Caki2 (cell line): Measurements from ENCODE around the gene LIMCH1. TPM values are rescaled to one million over a fixed set of nuclear protein-coding genes. Genes with fewer than 3 reads are reported as not detected.

ENCODE experiments used
- DNase-seq: peaks from one replicate; pipeline ENCODE4 v3.0.0-alpha.2; 2015; ENCODE audit warnings: low read depth
- in situ Hi-C: cut with HindIII; loops from 2 replicates; pipeline ENCODE4 v1.10.0; 2016; ENCODE audit warnings: low sequenced_read_pairs, low pct_unique_long_range_greater_than_20kb, mixed read lengths
- total RNA-seq: library from RNA; depleted of rRNA; stranded (reverse); fragments of >200 nt; shearing (Covaris generic); gene quantifications from 2 replicates; pipeline ENCODE4 v1.2.3, GENCODE V29; 2014; ENCODE audit warnings: low replicate concordance

The LIMCH1 gene
- total RNA-seq, 1 experiment from 2014 or later: 241 TPM

GRCh38 chr4:41524425-41524824, 13.5 kb upstream of the LIMCH1 start:
- in situ Hi-C loops: no loop called here
- peak; percentile 59 for DNase-seq

DNA sequence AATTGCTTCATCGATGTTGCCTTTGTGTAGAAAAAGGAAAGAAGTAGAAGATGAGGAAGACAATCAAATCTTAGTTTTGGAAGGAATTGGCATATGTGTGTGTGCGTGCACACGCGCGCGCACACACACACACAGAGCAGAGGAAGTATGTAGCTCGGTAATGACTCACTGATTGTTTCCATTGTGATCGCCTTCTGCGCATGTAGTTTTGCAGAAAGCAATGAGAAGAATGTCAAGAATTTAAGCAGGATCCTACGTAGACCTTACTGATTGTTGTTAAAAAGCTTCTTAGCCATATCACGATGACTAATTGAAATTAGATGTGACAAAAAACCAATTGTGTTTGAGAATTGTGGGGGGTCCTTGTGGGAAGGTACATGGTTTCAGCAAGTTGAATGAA, 12.8 kb upstream of the LIMCH1 start:
- peak; percentile 94 for DNase-seq
- in situ Hi-C loops: no loop called here

DNA sequence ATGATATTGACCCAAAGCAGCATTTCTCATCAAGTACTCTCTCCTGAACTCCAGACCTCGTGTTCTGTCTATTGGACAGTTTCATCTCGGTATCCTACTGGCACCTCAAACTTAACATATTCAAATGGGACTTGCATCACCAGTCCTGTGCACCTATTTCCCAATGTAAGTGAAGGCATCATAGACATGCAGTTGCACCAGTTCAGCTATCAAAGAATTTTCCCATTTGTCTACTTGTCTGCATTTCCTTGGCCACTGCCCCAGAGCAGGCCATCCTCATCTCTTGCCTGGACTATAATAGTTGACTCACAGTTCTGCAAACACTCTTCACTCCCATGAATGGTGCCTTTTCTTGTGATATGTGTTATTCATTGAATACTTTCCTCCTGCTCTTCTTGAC, 11.3 kb upstream of the LIMCH1 start:
- in situ Hi-C loops: no loop called here

GRCh38 chr4:41528512-41529205, 9.3 kb upstream of the LIMCH1 start:
- in situ Hi-C loops: no loop called here
- no peak for DNase-seq

More for the DNA sequence above, 11.3 kb upstream of the LIMCH1 start:
- no peak for DNase-seq

DNA sequence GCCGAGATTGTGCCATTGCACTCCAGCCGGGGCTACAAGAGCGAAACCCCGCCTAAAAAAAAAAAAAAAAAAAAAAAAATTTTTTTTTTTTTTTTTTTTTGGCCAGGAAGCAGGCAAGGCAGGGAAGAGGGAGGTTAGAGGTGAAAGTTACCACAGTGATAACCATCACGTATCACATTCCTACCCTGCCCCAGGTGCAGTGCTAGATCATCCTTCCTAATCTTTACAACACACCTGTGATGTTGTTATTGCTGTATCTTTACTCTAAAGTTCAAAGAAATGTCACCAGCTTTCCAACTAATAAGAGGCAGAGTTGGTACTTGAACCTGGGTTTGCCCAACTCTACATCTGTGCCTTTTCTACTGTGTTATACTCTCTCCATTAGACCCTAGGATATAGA, 7.2 kb upstream of the LIMCH1 start:
- no peak for DNase-seq
- in situ Hi-C loops: no loop called here

- in situ Hi-C loops: no loop called here
- DNase-seq: no peak
Measured at GRCh38 chr4:41532336-41532735, 5.6 kb upstream of the LIMCH1 start.

GRCh38 chr4:41532882-41533281, 5.1 kb upstream of the LIMCH1 start:
- in situ Hi-C loops: no loop called here

GRCh38 chr4:41533680-41534079, 4.3 kb upstream of the LIMCH1 start:
- DNase-seq: no peak
- in situ Hi-C loops: no loop called here

More at GRCh38 chr4:41532882-41533281, 5.1 kb upstream of the LIMCH1 start:
- no peak for DNase-seq

GRCh38 chr4:41534404-41534803, 3.6 kb upstream of the LIMCH1 start:
- no peak for DNase-seq
- in situ Hi-C loops: no loop called here

DNA sequence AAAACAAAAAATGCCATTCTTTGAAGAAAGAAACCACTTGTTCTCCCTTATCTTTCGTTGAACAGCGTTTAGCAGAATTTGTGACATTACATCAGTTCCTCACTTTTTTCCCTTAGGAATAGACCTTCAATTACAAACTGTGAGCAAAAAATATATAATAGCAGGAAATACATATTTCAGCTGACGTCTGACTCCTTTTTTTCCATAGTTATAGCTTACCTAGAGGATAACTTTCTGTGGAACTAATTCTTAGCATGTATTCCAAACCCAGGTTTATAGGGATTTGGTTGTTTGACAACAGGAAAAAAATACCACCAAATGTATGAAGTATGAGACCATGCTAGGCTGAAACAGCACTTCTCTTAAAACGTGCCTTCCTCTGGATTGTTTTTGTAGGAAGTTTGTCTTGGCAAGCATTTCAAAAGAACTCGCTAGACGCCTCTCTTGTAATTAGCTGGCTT, 2.0 kb upstream of the LIMCH1 start:
- in situ Hi-C loops: no loop called here
- DNase-seq: no peak

DNA sequence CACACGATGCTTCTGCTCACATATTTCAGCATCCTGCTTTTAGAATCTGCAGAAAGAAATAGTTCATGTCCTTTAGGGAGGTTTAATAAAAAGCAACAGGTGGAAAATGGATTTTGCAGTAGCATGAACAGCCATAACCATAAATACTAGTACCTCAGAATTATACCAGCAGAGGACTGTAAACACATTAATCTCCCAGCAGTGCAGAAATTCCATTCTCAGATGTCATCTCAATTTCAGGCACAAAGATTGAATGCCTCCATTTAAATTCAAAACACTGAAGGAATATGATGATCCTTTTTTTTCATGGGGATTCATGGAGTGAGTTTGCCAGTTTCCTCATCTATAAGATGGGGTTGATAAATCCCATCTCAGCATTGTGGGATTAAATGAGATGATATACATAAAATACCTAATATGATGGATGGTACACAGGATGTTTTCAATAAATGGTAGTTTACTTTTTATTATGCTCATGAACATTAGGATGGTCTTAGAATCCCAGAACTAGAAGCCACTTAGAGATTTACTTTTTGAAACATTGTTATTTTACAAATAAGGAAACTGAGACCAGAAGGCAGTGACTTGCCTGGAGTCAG, 566 bp upstream of the LIMCH1 start:
- in situ Hi-C loops: no loop called here
- DNase-seq: no peak

- peak; percentile 45 for DNase-seq
- in situ Hi-C loops: no loop called here
Measured at GRCh38 chr4:41538887-41539498, 1.0 kb downstream of the LIMCH1 start.

DNA sequence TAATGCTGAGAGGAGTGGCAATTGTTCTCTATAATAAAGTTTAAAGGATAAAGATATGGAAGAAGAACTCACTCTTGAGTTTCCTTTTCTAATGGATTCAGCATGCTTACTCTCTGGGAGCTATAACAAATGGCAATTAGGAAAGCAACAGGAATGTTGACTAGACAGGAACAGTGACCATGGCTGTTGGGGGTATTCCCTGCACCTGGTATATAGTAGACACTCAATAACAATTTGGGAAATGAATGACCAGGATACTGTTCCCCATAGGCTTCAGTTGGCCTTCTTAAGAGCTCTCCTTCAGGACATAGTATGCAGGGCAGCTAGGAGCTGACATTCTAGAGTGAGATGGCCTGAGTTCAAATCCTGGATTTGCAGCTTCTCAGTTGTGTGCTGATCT, 1.8 kb downstream of the LIMCH1 start:
- in situ Hi-C loops: no loop called here
- no peak for DNase-seq

GRCh38 chr4:41540687-41541086, 2.7 kb downstream of the LIMCH1 start:
- DNase-seq: peak; percentile 44
- in situ Hi-C loops: no loop called here

- no peak for DNase-seq
- in situ Hi-C loops: no loop called here
Measured at GRCh38 chr4:41541687-41542094, 3.7 kb downstream of the LIMCH1 start.

- no peak for DNase-seq
- in situ Hi-C loops: no loop called here
Measured at GRCh38 chr4:41542526-41543275, 4.7 kb downstream of the LIMCH1 start.

GRCh38 chr4:41545238-41545637, 7.3 kb downstream of the LIMCH1 start:
- no peak for DNase-seq
- in situ Hi-C loops: no loop called here

GRCh38 chr4:41546638-41547037, 8.7 kb downstream of the LIMCH1 start:
- no peak for DNase-seq
- in situ Hi-C loops: no loop called here

GRCh38 chr4:41548305-41548880, 10.4 kb downstream of the LIMCH1 start:
- in situ Hi-C loops: no loop called here
- no peak for DNase-seq
